Stimulated activated CD4-positive, alpha-beta T cell treated with anti-CD3 and anti-CD28 coated beads, TNF-alpha, amount 100 ng/mL, for 48 hours (primary cell): ENCODE data around the gene KCNIP4.

Source experiments
- DNase-seq, 3 donors: peaks; one replicate each; pipeline ENCODE4 v3.0.0-alpha.2; 2020; ENCODE audit warnings: low read depth in 3 of 3

The KCNIP4 gene

DNA sequence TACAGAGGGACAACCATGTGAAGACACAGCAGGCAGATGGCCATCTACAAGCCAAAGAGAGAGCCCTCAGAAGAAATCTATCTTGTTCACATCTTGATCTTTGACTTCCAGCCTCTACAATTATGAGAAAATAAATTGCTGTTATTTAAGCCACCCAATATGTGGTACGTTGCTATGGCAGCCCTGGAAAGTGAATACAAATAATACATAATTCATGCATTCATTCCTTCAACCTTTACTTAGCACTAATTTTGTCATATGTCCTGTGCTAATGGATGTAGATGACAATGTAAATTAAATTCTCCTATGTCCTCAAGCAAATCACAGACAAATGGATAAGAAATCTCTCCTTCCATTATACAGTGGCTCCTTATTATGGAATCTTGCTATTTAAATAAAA, 886.7 kb downstream of the KCNIP4 start:
- no peak for DNase-seq

- no peak for DNase-seq
Observed at GRCh38 chr4:21046141-21046540, 902.4 kb downstream of the KCNIP4 start.

DNA sequence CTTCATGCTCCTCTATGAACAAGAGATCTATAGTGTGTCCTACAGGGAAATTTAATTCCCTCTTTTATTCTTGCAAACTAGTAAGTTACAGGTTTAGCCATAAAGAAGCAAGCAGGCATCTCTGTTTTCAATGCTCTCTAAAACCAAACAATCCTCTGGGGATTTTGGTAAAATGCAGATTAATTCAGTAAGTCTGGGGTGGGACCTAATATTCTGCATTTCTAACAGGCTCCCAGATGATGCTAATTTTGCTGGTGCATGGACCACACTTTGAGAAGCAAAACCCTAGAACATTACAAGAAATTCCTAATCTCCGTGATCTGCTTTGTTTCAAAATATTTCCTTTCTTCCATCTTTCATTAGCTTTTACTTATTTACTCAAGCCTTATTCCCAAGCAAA, 903.5 kb downstream of the KCNIP4 start:
- no peak for DNase-seq

- no peak for DNase-seq
Observed at GRCh38 chr4:21041708-21042107, 906.9 kb downstream of the KCNIP4 start.

DNA sequence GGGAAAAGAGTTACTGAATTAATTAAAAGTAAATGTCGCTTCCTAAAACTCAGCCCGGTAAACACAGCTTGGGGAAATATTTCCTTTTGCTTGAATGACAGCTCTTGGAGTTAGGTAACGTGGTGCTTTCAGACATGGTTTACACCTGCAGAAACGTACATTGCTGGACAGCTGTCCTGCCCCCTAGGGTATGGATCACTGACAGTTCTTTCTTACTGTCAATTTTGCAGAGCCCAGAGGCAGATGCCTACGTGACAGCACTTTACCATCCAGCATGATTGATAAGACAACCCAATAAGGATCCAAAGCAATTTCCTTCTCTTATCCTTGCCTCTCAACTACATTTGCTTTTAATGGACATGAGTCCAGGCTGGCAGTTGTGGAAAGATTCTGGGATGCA, 913.8 kb downstream of the KCNIP4 start:
- no peak for DNase-seq

GRCh38 chr4:21032089-21032645, 916.4 kb downstream of the KCNIP4 start:
- no peak for DNase-seq

DNA sequence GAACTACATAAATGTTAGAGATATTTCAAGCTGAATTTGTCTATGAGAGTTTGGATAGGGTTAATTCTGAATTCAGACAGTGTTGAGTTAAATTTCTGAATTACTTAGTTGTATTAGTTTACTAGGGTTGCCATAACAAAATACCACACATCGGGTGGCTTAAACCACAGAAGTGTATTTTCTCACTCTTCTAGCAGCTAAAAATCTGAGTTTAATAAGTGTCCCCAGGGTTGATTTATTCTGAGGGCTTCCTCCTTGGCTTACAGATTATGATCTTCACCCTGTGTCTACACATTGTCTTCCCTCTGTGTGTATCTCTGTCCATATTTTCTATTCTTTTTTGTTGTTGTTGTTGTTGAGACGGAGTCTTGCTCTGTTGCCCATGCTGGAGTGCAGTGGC, 929.8 kb downstream of the KCNIP4 start:
- DNase-seq: no peak

DNA sequence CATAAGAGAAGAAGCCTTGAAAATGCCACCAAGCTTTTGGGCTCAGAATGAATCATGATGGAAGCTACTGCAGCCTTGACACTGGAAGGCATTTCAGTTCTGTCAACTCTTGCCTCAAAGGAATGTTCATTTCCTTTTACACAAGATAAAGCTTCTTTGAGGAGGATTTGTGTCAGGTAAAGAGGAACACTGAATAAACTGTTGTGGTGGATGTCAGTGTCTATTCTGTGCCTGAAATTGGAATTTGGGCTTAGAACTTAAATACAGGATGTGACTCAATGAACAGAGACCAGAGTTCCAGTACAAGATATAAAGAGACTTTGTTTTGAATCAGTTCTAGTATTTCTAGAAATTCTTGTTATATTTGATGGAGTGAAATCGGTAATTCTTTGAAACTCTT, 935.1 kb downstream of the KCNIP4 start:
- no peak for DNase-seq

GRCh38 chr4:21012851-21013331, 935.7 kb downstream of the KCNIP4 start:
- no peak for DNase-seq

- DNase-seq: no peak
Observed at GRCh38 chr4:21011106-21011505, 937.5 kb downstream of the KCNIP4 start.

- no peak for DNase-seq
Observed at GRCh38 chr4:21009956-21010355, 938.6 kb downstream of the KCNIP4 start.

GRCh38 chr4:21005647-21006046, 942.9 kb downstream of the KCNIP4 start:
- no peak for DNase-seq

- DNase-seq: no peak
Observed at GRCh38 chr4:21002976-21003375, 945.6 kb downstream of the KCNIP4 start.

GRCh38 chr4:21002286-21002685, 946.3 kb downstream of the KCNIP4 start:
- DNase-seq: no peak

- DNase-seq: no peak
Observed at GRCh38 chr4:21001490-21001889, 947.1 kb downstream of the KCNIP4 start.

- no peak for DNase-seq
Observed at GRCh38 chr4:20997886-20998285, 950.7 kb downstream of the KCNIP4 start.

- DNase-seq: no peak
Observed at GRCh38 chr4:20995610-20996009, 953.0 kb downstream of the KCNIP4 start.

- DNase-seq: no peak
Observed at GRCh38 chr4:20995015-20995414, 953.6 kb downstream of the KCNIP4 start.

DNA sequence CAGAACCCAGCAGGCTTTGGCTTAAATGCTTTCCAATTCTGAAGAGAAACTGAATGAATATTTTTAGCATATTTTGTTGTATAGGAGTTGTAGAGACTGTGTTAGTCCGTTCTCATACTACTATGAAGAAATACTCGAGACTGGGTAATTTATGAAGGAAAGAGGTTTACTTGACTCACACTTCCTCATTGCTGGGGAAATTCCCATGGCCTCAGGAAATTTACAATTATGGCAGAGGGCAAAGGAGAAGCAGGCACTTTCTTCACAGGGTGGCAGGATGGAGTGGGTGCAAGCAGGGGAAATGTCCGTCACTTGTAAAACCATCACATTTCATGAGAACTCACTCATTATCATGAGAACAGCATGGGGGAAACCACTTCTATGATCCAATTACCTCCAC, 956.6 kb downstream of the KCNIP4 start:
- DNase-seq: no peak

GRCh38 chr4:20987191-20987590, 961.4 kb downstream of the KCNIP4 start:
- no peak for DNase-seq

DNA sequence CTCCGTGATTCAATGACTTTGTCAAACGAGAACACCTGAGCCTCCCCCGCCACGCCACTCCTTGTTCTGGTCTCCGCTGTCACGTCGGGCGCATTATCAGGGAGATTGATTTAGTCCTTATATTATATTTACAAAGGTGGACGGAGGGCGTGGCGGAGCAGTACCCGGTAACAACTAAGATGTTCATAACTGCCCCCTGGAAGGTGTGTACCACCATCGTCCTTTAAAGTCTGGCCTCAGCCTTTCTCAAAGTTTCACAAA, 964.1 kb downstream of the KCNIP4 start:
- DNase-seq: no peak

- DNase-seq: no peak
Observed at GRCh38 chr4:20983763-20984575, 964.6 kb downstream of the KCNIP4 start.

GRCh38 chr4:20982544-20982943, 966.0 kb downstream of the KCNIP4 start:
- DNase-seq: no peak

- DNase-seq: no peak
Observed at GRCh38 chr4:20960291-20960690, 988.3 kb downstream of the KCNIP4 start.
